Measurements from ENCODE around the gene COASY. TPM values are rescaled to one million over a fixed set of nuclear protein-coding genes. Genes with fewer than 3 reads are reported as not detected.

COASY gene
- 10 to 100 TPM; 61.1 to 67.8 (median 62.3) TPM for total RNA-seq
- 27.0 TPM for total RNA-seq (2013)

DNA sequence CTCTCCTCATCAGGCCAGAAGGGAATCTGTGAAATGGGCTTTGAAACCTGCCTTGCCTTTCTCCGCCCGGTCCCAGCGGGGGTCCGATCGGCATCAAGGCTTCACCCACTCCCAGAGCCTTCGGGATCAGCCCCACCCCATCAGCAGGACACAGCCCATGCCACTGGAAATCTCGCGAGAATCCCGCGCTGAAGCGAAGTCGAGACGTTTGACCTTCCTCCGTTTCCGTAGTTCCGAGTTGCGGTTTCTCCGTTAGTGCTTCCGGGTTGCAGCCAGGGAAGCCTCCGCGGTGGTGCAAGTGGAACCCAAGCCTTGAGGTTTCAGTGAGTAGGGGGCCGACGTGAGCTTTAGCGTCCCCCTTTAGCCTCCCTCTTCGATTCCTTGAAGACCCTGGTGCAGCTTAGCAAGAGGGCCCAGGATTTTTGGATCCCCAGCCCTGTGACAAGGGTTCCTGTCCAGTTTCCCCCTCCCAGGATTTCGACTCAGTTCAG, at the start of gene COASY:
TSS of gene COASY (plus strand) at position 252 of the 491 bp plus-strand sequence. CDS start 475 bp downstream, outside the sequence.
- H3K9me3 ChIP-seq (ENCODE audit: control insufficient read depth, insufficient read depth, low read length), result no peaks in the 10 kb centered on the region
- under 1% methylated on average over 26 of the region's 26 CpGs for WGBS (ENCODE audit: insufficient coverage)
- peaks cover 24% of the 10 kb centered on the region for H3K36me3 ChIP-seq (ENCODE audit: control insufficient read depth, insufficient read depth, low read length)
- Mint-ChIP-seq H3K9me3 (no peaks in the 10 kb centered on the region), H3K4me1 (peaks cover 30 to 35% of the 10 kb centered on the region in 2 donors), H3K27ac (peak within 1 kb of the TSS; percentile 90 to 94), H3K36me3 (no peaks in the 10 kb centered on the region), H3K27me3 (ENCODE audit: low read depth in 2 of 2) (no peaks in the 10 kb centered on the region), H3K4me3 (peak within 1 kb of the TSS; percentile 96)
- DNase-seq (peak; percentile 90 to 97), ATAC-seq (peak; percentile 75 to 78 (median 78))
- peak within 1 kb of the TSS; percentile 82 for H3K27ac ChIP-seq (ENCODE audit: low read length)
- TF ChIP-seq, protein P1, sequence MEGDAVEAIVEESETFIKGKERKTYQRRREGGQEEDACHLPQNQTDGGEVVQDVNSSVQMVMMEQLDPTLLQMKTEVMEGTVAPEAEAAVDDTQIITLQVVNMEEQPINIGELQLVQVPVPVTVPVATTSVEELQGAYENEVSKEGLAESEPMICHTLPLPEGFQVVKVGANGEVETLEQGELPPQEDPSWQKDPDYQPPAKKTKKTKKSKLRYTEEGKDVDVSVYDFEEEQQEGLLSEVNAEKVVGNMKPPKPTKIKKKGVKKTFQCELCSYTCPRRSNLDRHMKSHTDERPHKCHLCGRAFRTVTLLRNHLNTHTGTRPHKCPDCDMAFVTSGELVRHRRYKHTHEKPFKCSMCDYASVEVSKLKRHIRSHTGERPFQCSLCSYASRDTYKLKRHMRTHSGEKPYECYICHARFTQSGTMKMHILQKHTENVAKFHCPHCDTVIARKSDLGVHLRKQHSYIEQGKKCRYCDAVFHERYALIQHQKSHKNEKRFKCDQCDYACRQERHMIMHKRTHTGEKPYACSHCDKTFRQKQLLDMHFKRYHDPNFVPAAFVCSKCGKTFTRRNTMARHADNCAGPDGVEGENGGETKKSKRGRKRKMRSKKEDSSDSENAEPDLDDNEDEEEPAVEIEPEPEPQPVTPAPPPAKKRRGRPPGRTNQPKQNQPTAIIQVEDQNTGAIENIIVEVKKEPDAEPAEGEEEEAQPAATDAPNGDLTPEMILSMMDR (IDR thresholded peaks at IDR 0.05), result no peak
- no peaks in the 10 kb centered on the region for H3K27me3 ChIP-seq (ENCODE audit: control insufficient read depth, insufficient read depth, low read length)
- intact Hi-C loops (cut with micrococcal nuclease), result loop anchor here (2.0 kb wide), 1 partner anchor 17 kb away; no protein-coding TSS in a partner anchor
- H3K4me3 ChIP-seq (ENCODE audit: low read length), result peak within 1 kb of the TSS; percentile 95
- H3K4me1 ChIP-seq (ENCODE audit: control insufficient read depth, insufficient read depth, low read length), result peaks cover 44% of the 10 kb centered on the region

DNA sequence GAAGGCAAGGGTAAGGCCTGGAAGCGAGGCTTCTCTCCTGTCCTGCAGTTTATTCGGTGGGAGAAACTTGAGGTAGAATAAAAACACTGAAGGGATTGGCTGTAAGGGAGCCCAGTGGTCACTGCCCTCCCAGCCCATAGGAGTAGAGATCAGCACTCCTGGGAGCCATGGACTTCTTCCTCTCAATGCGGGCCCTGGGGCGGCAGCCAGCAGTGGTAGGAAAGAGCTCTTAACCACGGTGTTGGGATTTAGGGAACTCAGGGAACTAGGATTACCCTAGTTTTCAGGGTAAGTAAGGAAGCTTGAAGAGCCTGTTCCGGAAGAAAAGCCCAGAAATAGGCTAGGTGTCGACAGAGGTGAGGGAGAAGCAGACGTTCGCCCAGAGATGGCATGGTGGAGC, 49.7 kb upstream of the COASY start:
- no peak overlapping the region for H3K4me3 Mint-ChIP-seq
- TF ChIP-seq, protein P1 (IDR thresholded peaks at IDR 0.05), result no peak
- Histone ChIP-seq H3K4me1 (ENCODE audit: control insufficient read depth, insufficient read depth, low read length) (peaks cover 2% of the 10 kb centered on the region), H3K27me3 (ENCODE audit: control insufficient read depth, insufficient read depth, low read length) (peaks cover 2% of the 10 kb centered on the region), H3K27ac (ENCODE audit: low read length) (no peak overlapping the region), H3K9me3 (ENCODE audit: control insufficient read depth, insufficient read depth, low read length) (no peaks in the 10 kb centered on the region), H3K36me3 (ENCODE audit: control insufficient read depth, insufficient read depth, low read length) (no peaks in the 10 kb centered on the region), H3K4me3 (ENCODE audit: low read length) (no peak overlapping the region)
- intact Hi-C loops (cut with micrococcal nuclease), result no loop called here
- DNase-seq, result no peak
- H3K27me3 Mint-ChIP-seq (ENCODE audit: low read depth in 2 of 2), result peaks cover 54 to 59% of the 10 kb centered on the region in 2 donors
- H3K4me1 Mint-ChIP-seq, result peaks cover 0 to 11% of the 10 kb centered on the region in 2 donors
- H3K9me3 Mint-ChIP-seq, result no peaks in the 10 kb centered on the region
- no peak for ATAC-seq
- no peaks in the 10 kb centered on the region for H3K36me3 Mint-ChIP-seq
- 86% methylated on average over 9 of the region's 9 CpGs for WGBS (ENCODE audit: insufficient coverage)
- no peak overlapping the region for H3K27ac Mint-ChIP-seq

DNA sequence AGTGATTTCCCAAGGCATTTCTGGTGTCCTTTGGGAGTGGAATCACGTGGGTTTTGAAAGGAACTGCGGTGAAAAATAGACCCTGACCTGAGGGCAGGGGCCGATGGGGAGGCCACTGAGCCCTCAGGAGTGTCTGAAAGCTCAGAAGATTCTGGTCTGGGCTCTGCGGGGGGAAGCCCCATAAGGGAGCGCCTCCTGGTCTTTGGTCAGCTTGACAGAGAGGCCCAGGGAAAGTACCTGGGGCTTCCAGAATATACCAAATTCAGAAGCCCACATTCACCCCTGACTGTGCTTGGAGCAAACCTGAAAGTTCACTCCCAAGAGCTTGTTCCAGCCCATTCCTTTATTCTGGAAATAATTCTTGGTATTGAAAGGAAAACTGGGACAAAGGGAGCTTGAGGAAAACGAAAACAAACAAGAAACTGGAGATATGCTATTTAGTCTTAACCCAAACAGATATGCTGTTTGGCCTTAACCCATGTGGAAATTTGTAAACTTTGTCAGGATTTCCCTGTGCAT, 49.2 kb upstream of the COASY start:
- Histone ChIP-seq H3K9me3 (ENCODE audit: control insufficient read depth, insufficient read depth, low read length) (no peaks in the 10 kb centered on the region), H3K36me3 (ENCODE audit: control insufficient read depth, insufficient read depth, low read length) (no peaks in the 10 kb centered on the region), H3K27ac (ENCODE audit: low read length) (no peak overlapping the region), H3K4me3 (ENCODE audit: low read length) (no peak overlapping the region), H3K4me1 (ENCODE audit: control insufficient read depth, insufficient read depth, low read length) (peaks cover 6% of the 10 kb centered on the region), H3K27me3 (ENCODE audit: control insufficient read depth, insufficient read depth, low read length) (peaks cover under 1% of the 10 kb centered on the region)
- no peaks in the 10 kb centered on the region for H3K36me3 Mint-ChIP-seq
- 67% methylated on average over 6 of the region's 6 CpGs for WGBS (ENCODE audit: insufficient coverage)
- DNase-seq (no peak), ATAC-seq (no peak)
- H3K27me3 Mint-ChIP-seq (ENCODE audit: low read depth in 2 of 2), result peaks cover 51 to 55% of the 10 kb centered on the region in 2 donors
- intact Hi-C loops (cut with micrococcal nuclease), result no loop called here
- no peak overlapping the region for H3K4me3 Mint-ChIP-seq
- no peak overlapping the region for H3K27ac Mint-ChIP-seq
- TF ChIP-seq, protein P1 (IDR thresholded peaks at IDR 0.05), result no peak
- no peaks in the 10 kb centered on the region for H3K9me3 Mint-ChIP-seq
- peaks cover 5 to 16% of the 10 kb centered on the region in 2 donors for H3K4me1 Mint-ChIP-seq

DNA sequence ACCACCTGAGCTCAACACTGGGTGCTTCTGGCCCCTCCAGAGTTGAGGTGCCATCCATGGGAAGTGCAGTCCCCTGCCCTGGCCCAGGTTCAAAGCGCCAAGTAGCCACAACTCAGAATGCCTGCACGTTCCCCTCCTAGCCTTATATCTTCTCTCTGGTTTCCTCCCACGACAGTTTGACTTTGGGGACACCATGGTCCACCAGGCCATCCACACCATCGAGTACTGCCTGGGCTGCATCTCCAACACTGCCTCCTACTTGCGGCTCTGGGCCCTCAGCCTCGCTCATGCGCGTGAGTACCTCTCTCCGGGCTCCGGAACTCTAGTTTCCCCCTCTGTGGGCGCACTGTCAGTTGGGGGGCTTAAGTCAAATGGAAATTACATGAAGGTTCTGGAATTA, 48.3 kb upstream of the COASY start:
- H3K4me3 ChIP-seq (ENCODE audit: low read length), result no peak overlapping the region
- Mint-ChIP-seq H3K4me1 (peaks cover 6 to 14% of the 10 kb centered on the region in 2 donors), H3K4me3 (no peak overlapping the region), H3K27ac (no peak overlapping the region), H3K27me3 (ENCODE audit: low read depth in 2 of 2) (peaks cover 44 to 51% of the 10 kb centered on the region in 2 donors), H3K9me3 (no peaks in the 10 kb centered on the region), H3K36me3 (no peaks in the 10 kb centered on the region)
- no peaks in the 10 kb centered on the region for H3K9me3 ChIP-seq (ENCODE audit: control insufficient read depth, insufficient read depth, low read length)
- no peaks in the 10 kb centered on the region for H3K27me3 ChIP-seq (ENCODE audit: control insufficient read depth, insufficient read depth, low read length)
- no peaks in the 10 kb centered on the region for H3K36me3 ChIP-seq (ENCODE audit: control insufficient read depth, insufficient read depth, low read length)
- intact Hi-C loops (cut with micrococcal nuclease), result no loop called here
- no peak for DNase-seq
- no peak for ATAC-seq
- 92% methylated on average over 11 of the region's 11 CpGs for WGBS (ENCODE audit: insufficient coverage)
- H3K4me1 ChIP-seq (ENCODE audit: control insufficient read depth, insufficient read depth, low read length), result peaks cover 6% of the 10 kb centered on the region
- no peak overlapping the region for H3K27ac ChIP-seq (ENCODE audit: low read length)
- TF ChIP-seq, protein P1 (IDR thresholded peaks at IDR 0.05), result no peak

Data from natural killer cell (primary cell).